AG08396 (cell line): ENCODE results near the gene USP6.
"Not testable (repeated sequence)": the region's sequence is repeated elsewhere in the genome, so short reads cannot be mapped to it uniquely, and the experiment has no call there.

Source experiments
- DNase-seq: peaks from one replicate; pipeline ENCODE4 v3.0.0; 2012; ENCODE audit warnings: low spot score, mixed read lengths

USP6 gene

DNA sequence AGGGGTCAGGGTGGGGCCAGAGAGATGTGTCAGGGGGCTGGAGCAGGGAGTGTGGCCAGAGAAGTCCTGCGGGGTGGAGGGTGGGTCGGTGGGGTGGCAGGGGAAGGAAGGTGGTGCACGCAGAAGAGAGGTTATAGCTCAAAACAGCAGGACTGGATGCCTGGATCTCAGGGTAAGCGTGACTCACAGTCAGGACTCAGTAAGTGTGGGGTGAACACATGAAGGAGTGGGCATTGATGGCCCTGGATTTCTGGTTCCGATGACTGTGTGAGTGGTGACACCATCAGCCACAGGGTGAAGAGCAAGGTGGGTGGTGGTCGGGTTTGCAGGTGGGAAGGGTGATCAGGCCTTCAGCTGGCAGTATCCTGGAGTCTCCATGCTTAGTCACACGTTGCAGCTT is 6.2 kb downstream of the USP6 start:
- not testable (repeated sequence) for DNase-seq

DNA sequence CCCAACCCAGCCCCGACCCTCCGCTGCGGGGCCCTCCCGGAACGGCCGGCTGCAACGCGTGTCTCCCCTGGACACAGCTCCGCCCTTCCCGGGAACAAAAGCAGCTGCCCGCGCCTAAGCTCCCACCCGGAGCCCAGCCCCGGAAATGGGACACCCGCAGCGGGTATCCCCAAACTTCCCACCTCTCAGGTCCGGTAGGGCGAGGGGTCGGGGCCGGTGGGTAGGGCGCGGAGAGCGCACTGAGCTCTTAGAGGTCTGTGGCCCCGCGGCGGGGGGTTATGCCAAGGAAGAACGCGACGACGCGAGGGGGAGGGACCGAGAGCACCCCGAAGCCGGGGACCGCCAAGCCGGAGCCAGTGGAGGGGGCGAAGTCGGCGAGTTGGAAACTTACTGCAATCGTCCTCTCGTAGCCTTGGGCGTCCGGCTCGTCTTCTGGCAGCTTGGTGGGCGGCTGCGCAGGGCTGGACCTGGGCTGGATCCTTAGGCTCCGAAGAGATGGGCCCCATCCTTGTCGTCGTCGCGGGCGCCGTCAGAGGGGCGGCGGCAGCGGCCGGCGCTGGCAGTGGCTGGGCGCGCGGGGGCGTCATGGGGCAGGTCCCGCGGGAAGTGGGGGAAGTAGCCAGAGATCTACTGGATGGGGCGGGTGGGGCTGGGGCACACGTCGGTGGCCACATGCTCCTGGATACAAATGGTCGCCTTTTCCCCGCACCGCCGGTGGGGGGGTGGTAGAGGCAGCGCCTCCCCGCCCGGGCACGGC is 6.9 kb downstream of the USP6 start:
- DNase-seq: peak; percentile 54

DNA sequence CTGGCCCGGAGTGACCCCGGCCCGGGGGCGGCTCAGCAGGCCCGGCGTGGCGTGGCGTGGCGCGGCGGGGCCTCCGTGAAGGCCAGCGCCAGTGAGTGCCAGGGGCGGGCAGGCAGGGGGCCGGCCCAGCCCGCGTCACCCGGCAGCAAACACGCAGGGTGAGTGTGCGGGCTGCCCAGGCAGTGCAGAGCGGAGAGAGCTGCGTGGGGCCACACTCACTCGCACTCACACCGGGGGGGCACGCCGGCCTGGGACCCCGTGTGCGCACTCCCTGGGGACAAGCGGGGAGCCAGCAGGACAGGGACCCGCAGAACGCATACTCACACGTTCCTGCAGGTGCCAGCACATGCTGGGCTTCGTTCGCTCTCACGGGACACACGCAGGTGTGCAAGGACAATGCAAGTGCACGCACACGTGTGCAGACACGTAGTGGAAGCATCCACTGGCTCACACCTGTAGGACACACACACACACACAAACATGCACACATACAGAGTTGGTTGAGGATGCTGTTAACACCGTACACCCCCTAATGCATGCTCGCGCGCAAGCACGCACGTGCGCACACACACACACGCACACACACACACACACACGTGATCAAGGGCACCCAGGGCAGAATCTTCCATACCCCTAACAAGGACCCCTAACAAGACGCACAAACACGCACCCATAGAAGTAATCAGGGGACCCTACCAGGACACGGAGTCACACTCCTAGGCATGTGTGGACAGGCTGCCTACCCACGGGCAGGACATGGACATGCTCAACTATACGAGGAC is 7.7 kb downstream of the USP6 start:
- DNase-seq: no peak

DNA sequence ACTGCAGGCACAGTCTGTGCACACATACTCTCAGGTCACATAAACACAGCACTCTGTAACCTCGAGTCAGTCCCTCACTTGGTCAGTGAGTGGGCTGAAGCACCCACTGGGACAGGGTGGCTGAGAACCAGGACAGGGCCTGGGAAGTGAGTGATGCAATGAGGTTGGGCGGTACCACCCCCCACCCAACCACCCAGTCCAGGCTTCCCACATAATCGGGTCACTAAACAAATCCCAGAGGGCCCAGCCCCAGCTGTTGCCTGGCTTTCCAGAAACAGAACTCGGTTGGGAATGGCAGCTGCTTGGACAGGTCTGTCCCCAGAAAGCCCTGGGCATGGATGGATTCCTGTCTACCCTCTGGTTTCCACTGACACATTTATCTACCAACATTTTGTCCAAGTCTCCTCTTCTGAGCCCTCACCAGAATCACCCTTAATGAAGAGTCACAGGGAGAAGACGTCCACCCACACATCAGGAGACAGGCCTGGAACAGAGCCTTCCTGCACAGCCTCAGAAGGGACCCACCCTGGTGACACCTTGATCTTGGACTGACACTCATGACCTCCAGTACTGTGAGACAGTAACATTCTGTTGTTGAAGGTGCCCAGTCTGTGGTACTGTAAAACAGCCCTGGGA is 8.4 kb downstream of the USP6 start:
- not testable (repeated sequence) for DNase-seq

DNA sequence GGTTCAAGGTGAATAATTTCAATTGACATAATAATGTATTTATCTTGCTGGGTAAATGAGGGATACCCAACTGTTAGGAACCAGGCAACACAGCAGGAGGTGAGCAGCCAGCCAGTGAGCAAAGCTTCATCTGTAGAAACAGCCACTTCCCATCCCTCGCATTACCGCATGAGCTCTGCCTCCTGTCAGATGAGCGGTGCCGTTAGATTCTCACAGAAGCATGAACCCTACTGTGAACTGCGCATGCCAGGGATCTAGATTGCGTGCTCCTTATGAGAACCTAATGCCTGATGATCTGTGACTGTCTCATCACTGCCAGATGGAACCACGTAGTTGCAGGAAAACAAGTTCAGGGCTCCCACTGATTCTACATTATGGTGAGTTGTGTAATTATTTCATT is 9.1 kb downstream of the USP6 start:
- DNase-seq: not testable (repeated sequence)

DNA sequence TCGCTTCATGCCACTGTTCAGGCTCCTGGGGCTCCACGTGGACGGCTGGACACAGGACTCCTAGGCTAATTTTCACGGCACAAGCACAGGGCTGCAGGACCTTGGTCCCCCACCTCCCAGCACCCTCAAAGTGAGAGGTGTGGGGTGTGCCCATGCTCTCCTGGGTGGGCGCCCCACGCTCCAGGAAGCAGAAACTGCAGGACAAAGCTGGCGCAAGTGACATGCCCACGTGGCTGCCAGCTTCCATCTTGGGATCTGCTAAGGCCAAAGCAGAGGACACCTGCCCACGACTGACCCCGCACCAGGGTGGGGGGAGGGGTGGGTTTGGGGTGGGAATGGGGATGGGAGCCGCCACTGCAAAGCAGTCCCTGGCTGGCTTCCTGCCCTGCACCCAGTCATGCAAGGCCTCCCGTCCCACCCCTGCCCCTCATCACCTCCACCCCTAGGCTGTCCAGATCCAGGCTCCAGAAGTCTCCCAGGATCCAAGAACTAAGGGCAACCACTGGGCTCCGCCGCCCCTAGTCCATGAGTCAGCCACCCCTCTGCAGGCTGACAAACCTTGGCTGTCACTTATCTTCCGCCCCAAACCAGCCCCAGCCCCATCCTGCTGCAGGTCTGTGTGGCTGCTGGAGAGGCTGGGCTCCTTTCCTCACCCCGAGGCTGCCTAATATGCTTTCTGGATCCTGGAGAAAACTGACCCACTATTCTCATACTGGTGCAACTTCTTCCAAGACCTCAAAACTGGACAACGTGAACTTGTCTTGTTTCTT is 11.1 kb downstream of the USP6 start:
- no peak for DNase-seq

DNA sequence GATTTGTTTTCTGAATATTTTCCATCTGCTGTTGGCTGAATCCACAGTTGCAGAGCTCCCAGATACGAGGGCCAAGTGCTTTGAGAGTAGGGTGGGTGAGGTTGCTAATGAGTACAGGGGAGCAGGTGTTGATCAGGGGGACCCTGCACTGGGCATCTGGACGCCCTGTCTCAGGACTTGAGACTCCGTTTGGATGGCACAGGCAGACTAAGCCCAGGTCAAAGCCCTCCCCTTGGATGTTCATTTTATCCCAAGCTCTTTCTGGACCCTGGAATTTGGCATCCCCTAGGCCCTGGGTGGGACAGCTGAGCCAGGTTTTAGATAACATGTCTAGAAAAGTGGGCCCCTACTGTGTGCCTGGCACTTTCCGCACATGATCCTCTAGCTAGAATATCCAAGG is 12.1 kb downstream of the USP6 start:
- DNase-seq: no peak

DNA sequence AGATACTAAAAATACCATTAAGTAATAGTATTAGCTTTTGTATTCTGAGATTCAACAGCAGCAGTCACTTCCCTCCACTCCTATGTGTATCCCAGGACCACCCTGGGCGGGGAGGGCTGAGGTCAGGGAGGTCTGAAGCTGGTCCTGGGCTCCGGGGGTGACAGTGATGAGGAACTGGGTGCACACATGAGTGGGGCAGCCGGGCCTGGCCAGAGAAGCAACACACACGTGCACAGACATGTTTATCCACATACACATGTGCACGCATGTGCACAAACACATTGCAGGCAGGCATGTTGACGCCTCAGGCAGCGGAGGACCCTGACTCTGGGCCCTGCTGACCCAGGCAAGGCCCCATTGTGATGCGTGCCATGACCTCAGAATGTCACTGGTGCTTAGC is 12.6 kb downstream of the USP6 start:
- DNase-seq: not testable (repeated sequence)

DNA sequence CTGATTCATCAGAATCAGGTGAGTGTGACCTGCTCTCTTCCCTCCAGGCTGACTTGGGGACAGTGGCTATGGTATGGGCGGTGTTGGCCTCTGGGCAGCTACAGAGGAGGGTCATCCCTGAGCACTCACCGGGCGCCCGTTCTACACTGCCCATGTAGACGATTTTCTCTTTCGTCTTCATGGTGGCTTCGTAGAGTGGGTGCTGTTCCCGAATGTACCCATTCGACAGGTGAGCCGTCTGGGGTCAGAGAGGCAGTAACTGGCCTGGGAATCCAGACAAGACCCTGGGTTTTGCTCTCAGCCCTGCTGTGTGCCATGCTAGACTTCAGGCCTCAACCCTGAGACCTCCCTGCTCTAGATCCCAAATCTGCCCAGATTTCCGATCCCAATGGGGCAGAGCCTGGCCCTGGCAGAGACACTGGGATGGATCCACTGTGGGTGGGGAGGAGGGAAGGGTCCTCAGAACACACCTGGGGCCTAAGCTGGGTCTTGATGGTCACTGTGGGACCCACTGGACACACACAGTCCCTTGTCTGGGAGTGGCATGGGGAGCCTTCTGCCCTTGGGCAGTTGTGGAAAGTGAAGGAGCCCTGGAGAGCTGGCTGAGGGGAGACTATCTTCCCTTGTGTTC is 13.2 kb downstream of the USP6 start:
- DNase-seq: no peak

DNA sequence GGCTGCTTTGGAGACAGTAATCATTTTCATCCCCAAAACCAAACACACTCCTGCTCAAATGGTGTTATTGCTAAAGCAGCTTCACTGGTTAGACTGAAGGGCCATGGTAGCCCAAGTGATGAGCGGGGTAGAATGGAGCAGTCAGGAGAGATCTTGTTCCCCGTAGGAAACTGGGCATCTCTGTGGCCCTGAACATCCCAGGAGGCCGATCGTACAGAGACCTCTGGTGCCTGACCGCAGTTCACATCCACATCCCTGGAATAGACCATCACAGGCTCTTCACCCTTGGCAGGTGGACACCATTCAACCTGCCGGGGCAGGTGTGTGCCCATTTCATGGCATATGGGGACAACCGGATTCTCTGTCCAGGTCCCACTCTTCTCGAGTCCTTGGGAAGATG is 13.9 kb downstream of the USP6 start:
- DNase-seq: not testable (repeated sequence)

DNA sequence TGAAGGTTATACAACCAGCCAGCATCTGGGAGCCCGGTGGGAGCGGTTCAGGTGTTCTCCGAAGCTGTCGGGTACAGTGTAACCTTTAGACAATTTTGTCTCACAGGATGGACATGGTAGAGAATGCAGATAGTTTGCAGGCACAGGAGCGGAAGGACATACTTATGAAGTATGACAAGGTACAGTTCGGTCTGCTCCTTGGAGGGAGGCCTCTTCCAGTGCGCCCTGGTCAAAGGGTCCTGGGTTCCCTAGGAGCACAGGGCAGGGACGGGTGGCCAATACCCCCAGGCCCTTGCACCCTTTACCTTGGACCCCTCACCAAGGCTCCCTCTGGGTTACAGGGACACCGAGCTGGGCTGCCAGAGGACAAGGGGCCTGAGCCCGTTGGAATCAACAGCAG is 14.4 kb downstream of the USP6 start:
- not testable (repeated sequence) for DNase-seq

DNA sequence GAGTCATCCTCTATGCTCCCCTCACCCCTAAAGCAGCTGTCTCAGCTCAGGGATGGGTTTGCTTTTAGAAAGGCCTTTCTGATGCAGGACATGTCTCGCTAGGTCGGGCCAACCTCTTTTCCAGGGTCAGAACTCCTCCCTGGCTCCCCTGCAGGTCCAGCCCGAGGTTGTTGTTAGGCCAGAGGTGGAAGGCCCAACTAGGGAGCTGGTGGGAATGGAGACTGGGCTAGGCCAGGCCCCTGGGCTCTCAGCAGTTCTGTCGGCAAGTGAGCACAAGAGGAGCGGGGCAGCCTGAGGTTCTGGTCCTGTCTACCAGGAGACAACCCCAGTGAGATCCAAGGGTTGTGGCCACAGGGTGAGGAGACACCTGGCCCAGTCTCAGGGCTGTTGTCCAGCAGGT is 14.9 kb downstream of the USP6 start:
- not testable (repeated sequence) for DNase-seq

DNA sequence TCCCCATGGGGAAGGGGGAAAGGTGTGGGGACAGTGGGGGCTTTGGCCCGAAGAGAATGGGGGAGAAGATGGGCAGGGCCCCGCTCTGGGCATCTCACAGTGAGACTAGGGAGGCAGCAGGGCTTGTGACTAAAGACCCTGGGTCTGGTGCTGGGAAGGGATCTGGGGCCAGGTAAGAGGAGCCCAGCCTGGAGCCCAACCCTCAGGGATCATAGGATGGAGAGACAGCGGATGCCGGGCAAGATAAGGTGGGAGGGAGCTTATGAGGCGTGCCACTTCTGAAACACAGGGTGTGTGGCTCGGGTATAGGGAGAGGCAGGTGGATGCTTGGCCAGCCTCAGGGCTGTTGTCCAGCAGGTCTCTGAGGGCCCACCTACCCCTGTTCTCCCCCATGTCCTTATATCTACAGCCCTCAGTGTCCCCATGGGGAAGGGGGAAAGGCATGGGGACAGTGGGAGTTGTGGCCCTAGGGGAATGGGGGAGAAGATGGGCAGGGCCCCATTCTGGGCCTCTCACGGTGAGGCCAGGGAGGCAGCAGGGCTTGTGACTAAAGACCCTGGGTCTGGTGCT is 15.4 kb downstream of the USP6 start:
- no peak for DNase-seq

DNA sequence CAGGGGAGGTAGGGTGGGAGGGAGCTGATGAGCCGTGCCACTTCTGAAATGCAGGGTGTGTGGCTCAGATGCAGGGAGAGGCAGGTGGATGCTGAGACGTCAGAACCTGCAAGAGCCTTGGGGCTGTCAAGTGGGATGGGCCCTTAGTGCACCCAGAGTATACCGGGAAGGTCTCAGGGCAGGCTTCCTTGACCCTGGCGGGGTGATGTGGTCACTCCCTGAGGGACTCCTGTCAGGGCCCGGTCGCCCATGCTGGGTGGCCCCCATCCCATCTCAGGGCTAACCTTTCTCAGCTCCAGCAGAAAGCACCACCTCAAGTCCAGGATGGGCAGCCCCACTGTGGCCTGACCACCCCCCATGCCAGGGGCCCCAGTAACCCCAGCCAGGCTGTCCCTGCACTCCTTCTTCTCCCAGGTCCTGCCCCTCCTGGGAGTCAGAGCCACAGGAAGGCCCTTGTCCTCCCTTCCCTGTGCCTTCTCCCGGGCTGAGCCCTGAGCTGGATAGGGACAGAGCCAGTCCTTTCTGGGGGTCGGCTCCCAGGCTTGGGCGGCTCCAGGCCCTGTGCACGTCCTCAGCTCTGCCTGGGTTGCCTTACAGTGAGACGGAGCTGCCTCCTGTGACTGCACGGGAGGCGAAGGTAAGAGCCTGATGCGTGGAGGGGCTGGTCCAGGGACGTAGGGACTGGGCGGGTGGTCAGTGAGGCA is 16.1 kb downstream of the USP6 start:
- DNase-seq: not testable (repeated sequence)

DNA sequence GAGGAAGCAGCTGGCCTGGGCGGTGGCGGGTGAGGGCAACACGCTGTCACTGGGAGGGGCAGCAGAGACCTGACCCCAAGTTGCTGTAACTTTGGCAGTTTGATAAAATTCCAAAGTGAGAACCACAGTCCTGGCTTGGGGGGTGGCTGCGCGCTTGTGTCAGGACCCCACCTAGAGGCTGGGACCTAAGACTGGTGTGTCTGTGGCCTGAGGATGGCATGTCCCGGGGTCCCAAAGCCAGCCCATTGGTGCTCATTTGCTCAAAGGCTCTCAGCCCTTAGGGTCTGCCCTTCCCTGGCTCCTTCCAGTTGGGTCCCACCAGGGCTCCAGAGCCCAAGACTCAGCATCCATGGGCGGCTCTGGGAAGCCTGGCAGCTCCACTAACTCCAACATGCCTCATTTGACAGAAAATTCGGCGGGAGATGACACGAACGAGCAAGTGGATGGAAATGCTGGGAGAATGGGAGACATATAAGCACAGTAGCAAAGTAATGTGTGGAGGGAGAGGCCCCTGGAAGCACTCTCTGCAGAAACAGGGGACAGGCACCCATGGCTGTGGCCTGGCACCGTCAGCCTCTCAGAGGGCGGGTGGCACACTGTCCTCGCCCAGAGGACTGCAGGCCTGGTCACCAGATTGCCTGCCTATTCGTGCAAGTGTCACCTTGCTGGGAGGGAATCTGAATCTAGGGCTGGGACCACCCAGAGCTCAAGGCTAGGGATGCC is 16.8 kb downstream of the USP6 start:
- not testable (repeated sequence) for DNase-seq

DNA sequence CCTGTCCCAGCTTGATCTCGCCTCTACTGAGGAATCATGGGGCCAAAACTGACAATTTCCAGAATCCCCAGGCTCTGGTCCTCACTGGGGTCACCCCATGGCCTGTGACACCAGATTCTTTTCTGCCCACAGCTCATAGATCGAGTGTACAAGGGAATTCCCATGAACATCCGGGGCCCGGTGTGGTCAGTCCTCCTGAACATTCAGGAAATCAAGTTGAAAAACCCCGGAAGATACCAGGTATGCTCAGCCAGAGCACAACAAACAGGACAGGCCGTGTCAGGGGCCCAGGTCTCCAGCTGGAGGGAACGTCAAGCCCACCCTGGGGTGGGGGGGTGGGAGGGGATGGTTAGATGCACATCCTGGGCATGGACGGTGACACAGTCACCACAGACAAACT is 17.5 kb downstream of the USP6 start:
- DNase-seq: no peak

DNA sequence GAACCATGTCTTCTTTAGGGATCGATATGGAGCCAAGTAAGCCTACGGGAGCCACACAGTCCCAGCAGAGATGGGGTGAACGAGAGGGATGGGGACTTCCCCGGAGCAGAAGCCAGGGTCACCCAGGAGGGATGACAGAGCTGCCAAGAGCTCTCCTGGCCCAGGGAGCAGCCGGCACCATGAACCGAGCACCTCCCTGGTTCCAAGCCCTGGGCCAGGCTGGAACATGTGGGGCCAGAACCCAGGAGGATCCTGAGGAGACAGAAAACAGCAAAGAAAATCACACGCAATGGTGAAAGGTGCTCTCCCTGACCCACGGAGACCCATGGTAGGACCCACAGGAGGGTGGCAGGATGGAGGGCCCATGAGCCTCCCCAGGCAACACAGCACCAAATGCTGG is 18.1 kb downstream of the USP6 start:
- not testable (repeated sequence) for DNase-seq

DNA sequence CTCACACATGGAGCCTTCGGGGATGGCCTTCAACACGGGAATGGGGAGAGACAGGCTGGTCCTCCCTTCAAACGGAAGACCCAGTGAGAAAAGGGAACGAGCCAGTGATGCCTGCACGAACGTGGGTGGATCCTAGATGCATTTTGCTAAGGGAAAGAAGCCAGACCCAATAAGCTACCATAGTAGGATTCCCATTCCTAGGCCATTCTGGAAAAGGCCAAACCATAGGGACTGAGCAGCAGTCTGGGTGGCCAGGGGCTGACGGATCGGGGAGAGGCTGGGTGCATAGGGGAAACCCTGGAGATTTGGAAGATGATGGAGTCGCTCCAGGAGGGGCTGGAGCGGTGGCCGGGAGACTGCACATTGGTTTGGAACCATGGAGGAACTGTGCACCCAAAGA is 18.7 kb downstream of the USP6 start:
- DNase-seq: not testable (repeated sequence)

DNA sequence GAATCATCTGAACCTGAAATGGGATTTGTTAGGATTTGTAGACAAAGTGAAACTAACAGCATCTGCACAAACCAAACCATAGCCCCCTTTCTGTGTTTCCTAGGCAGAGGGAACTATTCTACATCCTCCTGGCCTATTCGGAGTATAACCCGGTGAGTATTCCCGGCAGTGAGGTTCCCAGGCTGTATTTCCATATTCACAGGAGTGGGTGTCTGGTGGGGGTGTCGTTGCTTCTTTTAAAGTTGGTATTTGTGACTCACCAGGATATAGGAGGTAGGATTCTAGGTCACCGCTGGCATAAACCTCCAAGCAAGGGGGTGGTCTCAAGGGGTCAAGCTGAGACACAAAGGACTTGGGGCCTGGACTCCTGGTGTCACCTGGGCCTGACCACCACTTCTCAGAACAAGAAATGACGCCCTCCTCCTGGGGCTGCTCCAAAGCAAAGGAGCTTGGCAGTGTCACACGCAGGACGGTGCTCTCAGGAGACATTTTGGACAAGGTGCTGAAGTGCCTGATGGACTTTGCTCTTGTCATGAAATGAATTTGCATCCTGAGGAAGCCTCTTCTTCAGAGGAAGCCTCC is 19.4 kb downstream of the USP6 start:
- not testable (repeated sequence) for DNase-seq
